Pancreas (tissue), 10 donors: ENCODE results near the gene PPP1R3C. TPM values are rescaled to one million over a fixed set of nuclear protein-coding genes. Genes with fewer than 3 reads are reported as not detected.

Experiments
- ATAC-seq, 4 donors: fragments of 200-7000 bp; cut with Tn5 transposase; one replicate each; pipeline versions ENCODE4 v1.8.0 to v1.9.1; 2020; ENCODE audit warnings: mild to moderate bottlenecking in 4 of 4, moderate library complexity in 4 of 4
- DNase-seq, 6 donors: peaks; one replicate each; pipeline ENCODE4 v3.0.0-alpha.2; 2020
- FAIRE-seq: peaks from 2 replicates; lab custom pipeline; 2012; peaks lifted over from hg19 to GRCh38; lab: Jason Lieb, UNC
- H3K27ac ChIP-seq, 4 donors: fragments of 200-600 bp; sonication (generic); 1 replicate in 3 of 4; 2 replicates in 1 of 4; pipeline versions ENCODE4 v1.5.0 to v1.8.0; 2020
- H3K27me3 ChIP-seq, 4 donors: fragments of 200-600 bp; one replicate each; pipeline ENCODE4 v1.8.0; 2021
- H3K36me3 ChIP-seq, 3 donors: fragments of 200-600 bp; sonication (generic) in 1 of 3; one replicate each; pipeline versions ENCODE4 v1.5.0 to v1.8.0; 2020 to 2021
- H3K4me1 ChIP-seq, 3 donors: fragments of 200-600 bp; one replicate each; pipeline ENCODE4 v1.8.0; 2021
- H3K4me3 ChIP-seq, 4 donors: fragments of 200-600 bp; sonication (generic) in 2 of 4; one replicate each; pipeline versions ENCODE4 v1.5.0 to v1.8.0; 2020 to 2021
- H3K9me3 ChIP-seq, 4 donors: fragments of 200-600 bp; one replicate each; pipeline ENCODE4 v1.8.0; 2021
- CTCF ChIP-seq, 4 donors: fragments of 200-600 bp; sonication (generic) in 3 of 4; IDR thresholded peaks; one replicate each; pipeline versions ENCODE4 v1.5.0 to v1.8.0; 2021; ENCODE audit warnings: antibody characterized with exemption in 4 of 4
- WGBS, 2 donors: extraction: QIAGEN DNeasy Blood & Tissue Kit; methylation state at CpG; one replicate each; pipeline ENCODE4 v1.1.7; 2013; 5-methylcytosine and 5-hydroxymethylcytosine counted together
- intact Hi-C, 3 donors: fragments of 100-400 bp; cut with DNase I; formaldehyde crosslinking; loops; one replicate each; pipeline versions ENCODE4 v1.11.1 to v1.14.2; 2022
- polyA plus RNA-seq, 2 donors: library from polyadenylated mRNA; stranded (reverse); fragments of 200-250 nt; gene quantifications; one replicate each; pipeline ENCODE4 v1.2.3, GENCODE V29; 2013
- total RNA-seq, 6 donors: library from RNA; stranded (reverse); fragmentation: NEBNext Ultra II Directional in 4 of 6; extraction: Animal tissue kit (Norgen Biotek cat#: 25700) in 4 of 6; gene quantifications; one replicate each; pipeline versions ENCODE4 v1.2.1 to v1.2.4, GENCODE V29; 2021 to 2023
- donor health status: healthy with polysubstance abuse.
- donor health status: DM: no; HTN: no; CAD: no; lungs with moderate emphysema.
- donor health status: DM: no; HTN: no; CAD: no.
- donor health status: control.
- donor health status: control.
- donor health status: Bipolar disorder and iron deficiency.
- donor health status: DM: yes; HTN: yes; CAD: no.
- donor health status: DM: no; HTN: no; CAD: no.
- donor health status: DM: no; HTN: no; CAD: no.
- donor health status: DM: yes; HTN: yes; CAD: no.

The PPP1R3C gene
- total and polyA plus RNA-seq, 8 donors: 3.8 to 27.5 (median 14.3) TPM

- TF ChIP-seq CTCF (IDR thresholded peaks at IDR 0.05): no peak
- H3K36me3 ChIP-seq: no peaks in the 10 kb centered on the region
- H3K4me3 ChIP-seq: peak overlapping the region in 1 of 4 donors; percentile 19
- peak overlapping the region; percentile 56 to 88 (median 80) for H3K27ac ChIP-seq
- 8 to 10% methylated on average over 10 of the region's 10 CpGs for WGBS, 2 donors
- peaks cover 56 to 73% (median 70%) of the 10 kb centered on the region in 3 donors for H3K4me1 ChIP-seq
- FAIRE-seq (no peak), DNase-seq (peak; percentile 57 to 88 (median 72)), ATAC-seq (peak; percentile 68 to 83 (median 78))
- intact Hi-C loops: loop anchor here in 1 of 3 donors (5.0 kb wide), 2 partner anchors 34 to 41 kb away; partner anchors contain the start of gene PPP1R3C
- H3K27me3 ChIP-seq: no peaks in the 10 kb centered on the region
- H3K9me3 ChIP-seq: no peaks in the 10 kb centered on the region
These were observed 41.7 kb downstream of the PPP1R3C start for GRCh38 chr10:91590904-91591796.

DNA sequence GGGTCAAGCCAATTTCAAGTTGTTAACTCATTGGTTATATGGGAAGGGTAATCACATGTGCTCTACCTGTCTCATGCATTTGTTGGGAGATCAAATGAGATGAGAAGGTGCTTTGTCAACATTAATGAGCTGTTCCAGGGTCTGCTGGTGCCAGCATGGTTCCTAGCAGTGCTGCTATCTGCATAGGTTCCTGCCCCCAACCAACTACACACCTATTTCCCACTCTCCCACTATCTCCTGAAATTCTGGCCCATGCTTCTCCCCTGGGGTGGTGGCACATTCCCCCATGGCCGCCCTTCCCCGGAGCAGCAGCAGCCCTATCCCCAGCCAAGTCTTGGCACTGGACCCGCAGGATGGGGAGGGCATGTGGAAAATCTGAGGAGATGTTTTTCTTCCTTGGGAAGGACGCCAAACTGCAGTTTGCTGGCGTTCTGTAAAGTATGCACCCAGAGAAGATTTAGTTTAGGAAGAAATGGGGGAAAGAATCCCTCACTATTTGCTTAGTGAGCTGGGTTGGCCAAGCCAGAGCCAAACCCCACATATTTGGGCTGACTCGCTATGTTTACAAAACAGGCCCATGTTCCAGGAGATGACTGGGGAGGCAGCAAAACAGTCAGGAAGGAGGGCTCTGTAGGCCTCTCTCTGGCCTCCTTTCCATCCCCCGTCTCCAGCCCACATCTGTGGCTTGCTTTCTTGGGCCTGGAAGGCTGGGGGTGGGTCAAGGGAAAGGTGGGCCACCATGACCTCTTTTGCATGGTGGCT lies 42.5 kb downstream of the PPP1R3C start:
- TF ChIP-seq CTCF (IDR thresholded peaks at IDR 0.05): no peak
- peaks cover 56 to 70% (median 69%) of the 10 kb centered on the region in 3 donors for H3K4me1 ChIP-seq
- no peaks in the 10 kb centered on the region for H3K36me3 ChIP-seq
- intact Hi-C loops: loop anchor here in 1 of 3 donors (5.0 kb wide), 2 partner anchors 33 to 42 kb away; partner anchors contain the start of gene PPP1R3C
- ATAC-seq (peak; percentile 25 to 42 (median 36)), FAIRE-seq (no peak), DNase-seq (peak in 5 of 6 donors; percentile 37 to 75 (median 66))
- WGBS, 2 donors: 7 to 13% methylated on average over 7 of the region's 7 CpGs
- H3K4me3 ChIP-seq: no peak overlapping the region
- no peaks in the 10 kb centered on the region for H3K27me3 ChIP-seq
- no peaks in the 10 kb centered on the region for H3K9me3 ChIP-seq
- peak overlapping the region; percentile 56 to 88 (median 80) for H3K27ac ChIP-seq

- Histone ChIP-seq H3K27ac (peak overlapping the region in 2 of 4 donors; percentile 85 to 88), H3K27me3 (no peaks in the 10 kb centered on the region), H3K4me3 (no peak overlapping the region), H3K4me1 (peaks cover 56 to 69% (median 68%) of the 10 kb centered on the region in 3 donors), H3K9me3 (no peaks in the 10 kb centered on the region), H3K36me3 (no peaks in the 10 kb centered on the region)
- 76 to 81% methylated on average over 3 of the region's 3 CpGs for WGBS, 2 donors
- DNase-seq: no peak
- no peak for FAIRE-seq
- intact Hi-C loops: loop anchor here in 1 of 3 donors (5.0 kb wide), 2 partner anchors 32 to 43 kb away; partner anchors contain the start of gene PPP1R3C
- TF ChIP-seq CTCF (IDR thresholded peaks at IDR 0.05): no peak
- ATAC-seq: no peak
These were observed 43.2 kb downstream of the PPP1R3C start for GRCh38 chr10:91589658-91590035.

DNA sequence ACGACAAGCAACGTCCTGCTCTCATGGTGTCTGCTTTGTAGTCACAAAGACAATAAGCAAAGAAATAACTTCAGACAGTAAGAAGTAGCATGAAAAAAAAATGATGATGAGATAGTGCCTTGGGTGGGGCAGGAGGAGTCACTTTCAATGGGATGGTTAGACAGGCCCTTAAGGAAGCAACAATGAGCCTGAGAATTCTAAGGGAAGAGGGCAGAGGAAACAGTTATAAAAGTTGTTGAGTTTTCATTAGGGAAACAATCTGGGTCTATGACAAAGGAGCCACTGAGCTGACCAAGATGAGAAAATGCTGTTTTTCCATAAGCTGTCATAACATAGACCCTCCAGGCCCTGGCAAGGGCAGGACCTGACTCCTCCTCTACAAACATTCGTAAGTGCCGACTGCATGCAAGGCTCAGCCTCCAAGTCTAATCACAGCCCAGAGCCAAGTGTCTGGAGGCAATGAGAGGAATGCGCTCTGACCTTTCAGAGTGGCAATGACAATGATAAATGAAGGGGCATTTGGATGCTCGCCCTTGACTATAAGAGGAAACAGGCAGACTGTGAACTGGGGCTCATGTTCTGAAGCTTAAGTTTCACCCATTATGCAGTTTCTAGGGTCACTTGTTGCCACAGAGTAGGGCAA lies 43.7 kb downstream of the PPP1R3C start:
- FAIRE-seq: no peak
- peak in 3 of 4 donors; percentile 13 to 35 (median 25) for ATAC-seq
- Histone ChIP-seq H3K4me1 (peaks cover 56 to 69% (median 64%) of the 10 kb centered on the region in 3 donors), H3K4me3 (no peak overlapping the region), H3K36me3 (no peaks in the 10 kb centered on the region), H3K9me3 (no peaks in the 10 kb centered on the region), H3K27me3 (no peaks in the 10 kb centered on the region), H3K27ac (peak overlapping the region in 3 of 4 donors; percentile 34 to 88 (median 85))
- DNase-seq: peak in 4 of 6 donors; percentile 32 to 66 (median 40)
- WGBS, 2 donors: 35 to 41% methylated on average over 6 of the region's 6 CpGs
- no peak for TF ChIP-seq CTCF (IDR thresholded peaks at IDR 0.05)
- intact Hi-C loops: no loop called here
